Body of pancreas (tissue), 4 donors: Measurements from ENCODE around the gene ISYNA1. TPM values are rescaled to one million over a fixed set of nuclear protein-coding genes. Genes with fewer than 3 reads are reported as not detected.

ENCODE experiments used
- ATAC-seq: fragments of 150-250 bp; one replicate; pipeline ENCODE4 v1.9.1; 2016
- DNase-seq, 4 donors: peaks; one replicate each; pipeline ENCODE4 v3.0.0-alpha.2; 2019
- H3K27ac ChIP-seq, 4 donors: fragments of 200-600 bp; sonication (generic); 1 replicate in 3 of 4; 2 replicates in 1 of 4; pipeline versions ENCODE4 v1.5.1 to v1.6.1; 2016 to 2019; ENCODE audit warnings: mild to moderate bottlenecking in 1 of 4, mixed read lengths in 1 of 4, moderate library complexity in 1 of 4
- H3K27me3 ChIP-seq, 2 donors: fragments of 200-600 bp; sonication (generic); one replicate each; pipeline ENCODE4 v1.6.0; 2016; ENCODE audit warnings: mild to moderate bottlenecking in 1 of 2
- H3K36me3 ChIP-seq, 2 donors: fragments of 200-600 bp; sonication (generic); replicated peaks in 1 of 2; 2 replicates each; pipeline ENCODE4 v1.5.1; 2016; ENCODE audit warnings: low read depth in 2 of 2; ENCODE audit not compliant: insufficient read depth in 1 of 2
- H3K4me1 ChIP-seq: fragments of 200-600 bp; sonication (generic); one replicate; pipeline ENCODE4 v1.6.0; 2016
- H3K4me3 ChIP-seq, 2 donors: fragments of 200-600 bp; sonication (generic); 1 replicate in 1 of 2; 2 replicates in 1 of 2; pipeline ENCODE4 v1.5.1; 2016 to 2019
- H3K9me3 ChIP-seq, 3 donors: fragments of 200-600 bp; sonication (generic); 1 replicate in 2 of 3; 2 replicates in 1 of 3; pipeline ENCODE4 v1.5.1; 2016
- CTCF ChIP-seq, 7 experiments: fragments of 450-650 bp in 4 of 7; fragments of 200-600 bp in 3 of 7; sonication (generic) in 3 of 7; IDR thresholded peaks; one replicate each; pipeline ENCODE4 v1.5.1; 2016 to 2019; ENCODE audit warnings: antibody characterized with exemption in 7 of 7
- POLR2A ChIP-seq, 3 donors: fragments of 450-650 bp; IDR thresholded peaks; one replicate each; pipeline ENCODE4 v1.6.1; 2016; ENCODE audit warnings: antibody characterized with exemption in 3 of 3, mild to moderate bottlenecking in 2 of 3
- WGBS, 2 donors: methylation state at CpG; one replicate each; pipeline ENCODE4 v1.1.5; 2017; 5-methylcytosine and 5-hydroxymethylcytosine counted together
- intact Hi-C: fragments of 100-400 bp; cut with DNase I; formaldehyde crosslinking; loops from one replicate; pipeline ENCODE4 v1.15.1; 2023
- total RNA-seq, 2 donors: library from RNA; depleted of rRNA; stranded (reverse); fragments of >200 nt; gene quantifications; one replicate each; pipeline ENCODE4 v1.1.0, GENCODE V29; 2016

Gene ISYNA1
- total RNA-seq, 2 donors from 2014 or later = 52.7 to 72.8 TPM

- Histone ChIP-seq H3K9me3 (no peaks in the 10 kb centered on the region), H3K36me3 (no peaks in the 10 kb centered on the region), H3K27me3 (no peaks in the 10 kb centered on the region), H3K27ac (peak overlapping the region in 1 of 4 donors; percentile 63), H3K4me1 (peaks cover 32% of the 10 kb centered on the region), H3K4me3 (no peak overlapping the region)
- DNase-seq (no peak), ATAC-seq (no peak)
- intact Hi-C loops = no loop called here
- no peak for TF ChIP-seq POLR2A (IDR thresholded peaks at IDR 0.05)
- no peak for TF ChIP-seq CTCF (IDR thresholded peaks at IDR 0.05)
- 73 to 83% methylated on average over 5 to 7 of the region's 9 CpGs for WGBS, 2 donors
These were observed 46.3 kb downstream of the ISYNA1 start for GRCh38 chr19:18391509-18392075.

GRCh38 chr19:18390065-18390907 is 47.6 kb downstream of the ISYNA1 start:
- Histone ChIP-seq H3K27me3 (no peaks in the 10 kb centered on the region), H3K27ac (peak overlapping the region in 1 of 4 donors; percentile 15), H3K4me1 (peaks cover 38% of the 10 kb centered on the region), H3K9me3 (no peaks in the 10 kb centered on the region), H3K36me3 (no peaks in the 10 kb centered on the region), H3K4me3 (no peak overlapping the region)
- ATAC-seq (no peak), DNase-seq (no peak)
- intact Hi-C loops = no loop called here
- 80 to 90% methylated on average over 6 of the region's 6 CpGs for WGBS, 2 donors
- peak in 1 of 3 donors; percentile 27 for TF ChIP-seq POLR2A (IDR thresholded peaks at IDR 0.05)
- TF ChIP-seq CTCF (IDR thresholded peaks at IDR 0.05) = no peak

DNA sequence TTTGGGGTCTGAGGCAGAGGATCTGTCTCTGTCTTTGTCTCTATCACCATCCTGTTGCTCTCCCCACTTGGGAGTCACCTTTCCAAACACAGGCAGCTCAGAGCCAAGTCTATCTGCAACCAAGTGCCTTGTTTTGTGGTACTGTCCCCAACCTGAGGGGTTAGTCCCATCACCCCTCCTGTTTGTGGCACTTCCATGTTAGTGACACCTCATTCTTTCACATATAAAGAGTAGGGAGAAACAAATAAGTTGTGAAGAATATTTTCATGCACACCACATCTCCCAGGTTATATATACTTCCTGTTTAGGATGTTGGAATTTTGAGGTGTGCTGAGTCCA is 48.2 kb downstream of the ISYNA1 start:
- no peak for TF ChIP-seq POLR2A (IDR thresholded peaks at IDR 0.05)
- TF ChIP-seq CTCF (IDR thresholded peaks at IDR 0.05) = no peak
- Histone ChIP-seq H3K27ac (peak overlapping the region in 1 of 4 donors; percentile 15), H3K4me1 (peaks cover 44% of the 10 kb centered on the region), H3K4me3 (no peak overlapping the region), H3K36me3 (no peaks in the 10 kb centered on the region), H3K9me3 (no peaks in the 10 kb centered on the region), H3K27me3 (no peaks in the 10 kb centered on the region)
- no peak for DNase-seq
- intact Hi-C loops = no loop called here
- ATAC-seq = no peak

DNA sequence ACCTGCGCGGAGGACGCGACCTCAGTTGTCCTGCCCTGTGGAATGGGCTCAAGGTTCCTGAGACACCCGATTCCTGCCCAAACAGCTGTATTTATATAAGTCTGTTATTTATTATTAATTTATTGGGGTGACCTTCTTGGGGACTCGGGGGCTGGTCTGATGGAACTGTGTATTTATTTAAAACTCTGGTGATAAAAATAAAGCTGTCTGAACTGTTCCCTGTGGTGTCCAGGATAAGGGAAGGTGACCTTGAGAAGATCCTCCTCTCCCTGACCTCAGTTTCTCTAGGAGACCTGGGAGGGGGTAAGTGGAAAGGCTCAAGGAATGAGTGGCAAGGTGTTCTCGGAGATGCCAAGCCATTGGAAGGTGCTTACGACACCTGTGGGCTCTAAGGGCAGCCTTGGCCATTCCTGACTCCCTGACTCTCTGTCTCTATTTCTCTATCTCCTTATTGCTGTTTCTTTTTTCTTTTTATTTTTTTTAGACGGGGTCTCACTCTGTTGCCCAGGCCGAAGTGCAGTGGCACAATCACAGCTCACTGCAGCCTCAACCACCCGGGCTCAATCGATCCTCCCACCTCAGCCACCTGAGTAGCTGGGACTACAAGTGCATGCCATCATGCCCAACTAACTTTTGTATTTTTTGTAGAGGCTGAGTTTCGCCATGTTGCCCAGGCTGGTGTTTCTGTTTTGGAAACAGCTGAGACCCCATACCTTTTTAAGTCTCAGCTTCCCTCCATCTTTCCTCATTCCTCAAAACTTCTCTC is 48.8 kb downstream of the ISYNA1 start:
- intact Hi-C loops = no loop called here
- H3K36me3 ChIP-seq = no peaks in the 10 kb centered on the region
- H3K27ac ChIP-seq = peak overlapping the region in 3 of 4 donors; percentile 66 to 81 (median 69)
- WGBS, 2 donors = 88% methylated on average over 13 of the region's 13 CpGs
- H3K27me3 ChIP-seq = no peaks in the 10 kb centered on the region
- no peak overlapping the region for H3K4me3 ChIP-seq
- TF ChIP-seq CTCF (IDR thresholded peaks at IDR 0.05) (no peak), POLR2A (IDR thresholded peaks at IDR 0.05) (no peak)
- H3K9me3 ChIP-seq = no peaks in the 10 kb centered on the region
- peaks cover 50% of the 10 kb centered on the region for H3K4me1 ChIP-seq
- no peak for DNase-seq
- no peak for ATAC-seq
